Adipocyte (in vitro differentiated cells): ENCODE results near the gene PRKAR2B.
"Not testable (repeated sequence)": the region's sequence is repeated elsewhere in the genome, so short reads cannot be mapped to it uniquely, and the experiment has no call there.

ENCODE experiments used
- DNase-seq: peaks from one replicate; pipeline ENCODE4 v3.0.0-alpha.2; 2015; ENCODE audit warnings: low read depth
- H3K27me3 ChIP-seq: replicated peaks from 2 replicates; pipeline ENCODE4 v1.7.0; 2013; ENCODE audit warnings: mild to moderate bottlenecking, low read length, moderate library complexity; ENCODE audit not compliant: control insufficient read depth, insufficient read depth
- H3K36me3 ChIP-seq: 2 replicates; pipeline ENCODE4 v1.7.0; 2013; ENCODE audit warnings: low read length, mild to moderate bottlenecking, moderate library complexity; ENCODE audit not compliant: control insufficient read depth, insufficient read depth, severe bottlenecking
- H3K4me1 ChIP-seq: 2 replicates; pipeline ENCODE4 v1.7.0; 2013; ENCODE audit warnings: mild to moderate bottlenecking, low read length, moderate library complexity; ENCODE audit not compliant: control insufficient read depth, insufficient read depth
- H3K4me3 ChIP-seq: 2 replicates; pipeline ENCODE4 v1.7.0; 2013; ENCODE audit warnings: mild to moderate bottlenecking, low read length, moderate library complexity
- H3K9ac ChIP-seq: 2 replicates; pipeline ENCODE4 v1.7.0; 2013; ENCODE audit warnings: mild to moderate bottlenecking, low read length, moderate library complexity
- H3K9me3 ChIP-seq: 2 replicates; pipeline ENCODE4 v1.7.0; 2013; ENCODE audit warnings: mild to moderate bottlenecking, low read length, moderate library complexity; ENCODE audit not compliant: control insufficient read depth

PRKAR2B gene

GRCh38 chr7:107089627-107090026 is 45.1 kb downstream of the PRKAR2B start:
- H3K27me3 ChIP-seq: no peaks in the 10 kb centered on the region
- H3K4me1 ChIP-seq: no peaks in the 10 kb centered on the region
- no peaks in the 10 kb centered on the region for H3K9me3 ChIP-seq
- H3K4me3 ChIP-seq: no peak overlapping the region
- H3K36me3 ChIP-seq: no peaks in the 10 kb centered on the region
- DNase-seq: no peak
- H3K9ac ChIP-seq: no peak overlapping the region

- Histone ChIP-seq H3K4me3 (no peak overlapping the region), H3K9ac (no peak overlapping the region), H3K4me1 (no peaks in the 10 kb centered on the region), H3K27me3 (no peaks in the 10 kb centered on the region), H3K36me3 (no peaks in the 10 kb centered on the region), H3K9me3 (no peaks in the 10 kb centered on the region)
- no peak for DNase-seq
Observed at GRCh38 chr7:107090457-107090856, 46.0 kb downstream of the PRKAR2B start.

GRCh38 chr7:107091306-107091705 is 46.8 kb downstream of the PRKAR2B start:
- no peaks in the 10 kb centered on the region for H3K27me3 ChIP-seq
- no peaks in the 10 kb centered on the region for H3K9me3 ChIP-seq

GRCh38 chr7:107093671-107094070 is 49.2 kb downstream of the PRKAR2B start:
- not testable (repeated sequence) for H3K9ac ChIP-seq, H3K9me3 ChIP-seq, H3K36me3 ChIP-seq, H3K4me3 ChIP-seq, H3K27me3 ChIP-seq, H3K4me1 ChIP-seq, DNase-seq

More at GRCh38 chr7:107091306-107091705, 46.8 kb downstream of the PRKAR2B start:
- Histone ChIP-seq H3K4me1 (no peaks in the 10 kb centered on the region), H3K36me3 (no peaks in the 10 kb centered on the region), H3K9ac (no peak overlapping the region), H3K4me3 (no peak overlapping the region)
- no peak for DNase-seq

GRCh38 chr7:107099154-107099553 is 54.6 kb downstream of the PRKAR2B start:
- not testable (repeated sequence) for H3K4me1 ChIP-seq, H3K36me3 ChIP-seq, H3K9ac ChIP-seq, H3K9me3 ChIP-seq, H3K4me3 ChIP-seq, DNase-seq, H3K27me3 ChIP-seq

- no peaks in the 10 kb centered on the region for H3K4me1 ChIP-seq
- H3K4me3 ChIP-seq: no peak overlapping the region
- no peaks in the 10 kb centered on the region for H3K36me3 ChIP-seq
- H3K9me3 ChIP-seq: peaks cover 4% of the 10 kb centered on the region
- no peak for DNase-seq
- no peak overlapping the region for H3K9ac ChIP-seq
- no peaks in the 10 kb centered on the region for H3K27me3 ChIP-seq
Observed at GRCh38 chr7:107100824-107101223, 56.3 kb downstream of the PRKAR2B start.

- Histone ChIP-seq H3K36me3 (no peaks in the 10 kb centered on the region), H3K4me1 (no peaks in the 10 kb centered on the region), H3K9me3 (peaks cover 4% of the 10 kb centered on the region), H3K4me3 (no peak overlapping the region), H3K27me3 (no peaks in the 10 kb centered on the region), H3K9ac (no peak overlapping the region)
- DNase-seq: peak; percentile 20
Observed at GRCh38 chr7:107103369-107103768, 58.9 kb downstream of the PRKAR2B start.

GRCh38 chr7:107104801-107105200 is 60.3 kb downstream of the PRKAR2B start:
- H3K27me3 ChIP-seq: no peaks in the 10 kb centered on the region
- H3K4me3 ChIP-seq: no peak overlapping the region
- no peak overlapping the region for H3K9ac ChIP-seq
- no peaks in the 10 kb centered on the region for H3K36me3 ChIP-seq
- no peak for DNase-seq
- H3K4me1 ChIP-seq: no peaks in the 10 kb centered on the region
- no peaks in the 10 kb centered on the region for H3K9me3 ChIP-seq

- Histone ChIP-seq H3K27me3 (no peaks in the 10 kb centered on the region), H3K9me3 (no peaks in the 10 kb centered on the region), H3K4me1 (no peaks in the 10 kb centered on the region), H3K9ac (no peak overlapping the region), H3K4me3 (no peak overlapping the region), H3K36me3 (no peaks in the 10 kb centered on the region)
- no peak for DNase-seq
Observed at GRCh38 chr7:107105591-107106245, 61.2 kb downstream of the PRKAR2B start.

GRCh38 chr7:107108793-107109371 is 64.4 kb downstream of the PRKAR2B start:
- H3K9me3 ChIP-seq: no peaks in the 10 kb centered on the region
- DNase-seq: no peak
- no peaks in the 10 kb centered on the region for H3K4me1 ChIP-seq
- H3K9ac ChIP-seq: no peak overlapping the region
- no peaks in the 10 kb centered on the region for H3K36me3 ChIP-seq
- no peaks in the 10 kb centered on the region for H3K27me3 ChIP-seq
- no peak overlapping the region for H3K4me3 ChIP-seq

GRCh38 chr7:107109955-107110354 is 65.5 kb downstream of the PRKAR2B start:
- no peak for DNase-seq
- Histone ChIP-seq H3K4me1 (no peaks in the 10 kb centered on the region), H3K27me3 (no peaks in the 10 kb centered on the region), H3K4me3 (no peak overlapping the region), H3K9ac (no peak overlapping the region), H3K9me3 (no peaks in the 10 kb centered on the region), H3K36me3 (no peaks in the 10 kb centered on the region)

- Histone ChIP-seq H3K9ac (no peak overlapping the region), H3K4me3 (no peak overlapping the region), H3K9me3 (no peaks in the 10 kb centered on the region), H3K36me3 (no peaks in the 10 kb centered on the region), H3K27me3 (no peaks in the 10 kb centered on the region), H3K4me1 (peaks cover 7% of the 10 kb centered on the region)
- no peak for DNase-seq
Observed at GRCh38 chr7:107111196-107111595, 66.7 kb downstream of the PRKAR2B start.
